ENCODE data around the gene PPP2R1B. TPM values are rescaled to one million over a fixed set of nuclear protein-coding genes. Genes with fewer than 3 reads are reported as not detected.
"Not testable (repeated sequence)": the region's sequence is repeated elsewhere in the genome, so short reads cannot be mapped to it uniquely, and the experiment has no call there.

Gene PPP2R1B
- total RNA-seq, 1 donor from 2014 or later: 44.5 TPM

DNA sequence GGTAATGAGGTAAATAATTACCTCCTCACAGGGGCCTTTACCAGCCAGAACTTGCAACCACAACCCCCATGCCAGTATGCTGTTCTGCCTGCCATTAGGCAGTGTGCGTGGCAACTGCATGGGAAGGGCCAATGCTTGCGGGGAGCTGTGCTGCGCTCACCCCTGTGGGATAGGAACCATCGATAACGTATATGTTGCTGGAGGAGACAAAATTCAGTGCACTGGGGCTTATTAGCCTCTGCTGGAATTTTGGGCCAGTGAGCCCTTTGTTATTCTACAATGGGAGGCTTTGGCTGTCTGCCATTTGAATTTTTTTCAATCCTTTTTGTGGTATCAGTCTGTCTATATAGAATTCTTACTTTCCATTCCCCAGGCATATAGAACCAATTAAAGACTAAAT lies 47.3 kb downstream of the PPP2R1B start:
- H3K4me1 ChIP-seq (ENCODE audit: insufficient read depth, low read length): peaks cover 18% of the 10 kb centered on the region
- H3K9ac ChIP-seq (ENCODE audit: low read length): peak overlapping the region; percentile 53
- H3K79me2 ChIP-seq (ENCODE audit: insufficient read depth, low read length): no peaks in the 10 kb centered on the region
- DNase-seq (ENCODE audit: low read depth): peak; percentile 27
- H3K9me3 ChIP-seq (ENCODE audit: insufficient read depth, low read depth, low read length): no peaks in the 10 kb centered on the region
- peak overlapping the region; percentile 66 for H3K27ac ChIP-seq (ENCODE audit: low read depth, low read length)
- H3K36me3 ChIP-seq (ENCODE audit: insufficient read depth, low read length): peaks cover 40% of the 10 kb centered on the region
- Mint-ChIP-seq H3K4me1 (ENCODE audit: low read depth, unreplicated experiment) (peaks cover 22% of the 10 kb centered on the region), H3K27me3 (ENCODE audit: low read depth, unreplicated experiment) (no peaks in the 10 kb centered on the region), H3K36me3 (ENCODE audit: low read depth, unreplicated experiment) (peaks cover 22% of the 10 kb centered on the region), H3K9me3 (ENCODE audit: unreplicated experiment) (no peaks in the 10 kb centered on the region), H3K4me3 (ENCODE audit: unreplicated experiment) (no peak overlapping the region), H3K27ac (ENCODE audit: unreplicated experiment) (no peak overlapping the region)
- no peaks in the 10 kb centered on the region for H4K20me1 ChIP-seq (ENCODE audit: insufficient read depth, low read length)
- FAIRE-seq: no peak
- peak overlapping the region; percentile 28 for H2AFZ ChIP-seq (ENCODE audit: low read depth, low read length)
- TF ChIP-seq, protein P1, sequence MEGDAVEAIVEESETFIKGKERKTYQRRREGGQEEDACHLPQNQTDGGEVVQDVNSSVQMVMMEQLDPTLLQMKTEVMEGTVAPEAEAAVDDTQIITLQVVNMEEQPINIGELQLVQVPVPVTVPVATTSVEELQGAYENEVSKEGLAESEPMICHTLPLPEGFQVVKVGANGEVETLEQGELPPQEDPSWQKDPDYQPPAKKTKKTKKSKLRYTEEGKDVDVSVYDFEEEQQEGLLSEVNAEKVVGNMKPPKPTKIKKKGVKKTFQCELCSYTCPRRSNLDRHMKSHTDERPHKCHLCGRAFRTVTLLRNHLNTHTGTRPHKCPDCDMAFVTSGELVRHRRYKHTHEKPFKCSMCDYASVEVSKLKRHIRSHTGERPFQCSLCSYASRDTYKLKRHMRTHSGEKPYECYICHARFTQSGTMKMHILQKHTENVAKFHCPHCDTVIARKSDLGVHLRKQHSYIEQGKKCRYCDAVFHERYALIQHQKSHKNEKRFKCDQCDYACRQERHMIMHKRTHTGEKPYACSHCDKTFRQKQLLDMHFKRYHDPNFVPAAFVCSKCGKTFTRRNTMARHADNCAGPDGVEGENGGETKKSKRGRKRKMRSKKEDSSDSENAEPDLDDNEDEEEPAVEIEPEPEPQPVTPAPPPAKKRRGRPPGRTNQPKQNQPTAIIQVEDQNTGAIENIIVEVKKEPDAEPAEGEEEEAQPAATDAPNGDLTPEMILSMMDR (IDR thresholded peaks at IDR 0.05; ENCODE audit: insufficient read depth, low read depth, low read length): no peak
- H3K4me2 ChIP-seq (ENCODE audit: low read length): peak overlapping the region; percentile 74
- peak overlapping the region; percentile 29 for H3K4me3 ChIP-seq (ENCODE audit: insufficient read depth, low read depth, low read length)
- no peaks in the 10 kb centered on the region for H3K27me3 ChIP-seq (ENCODE audit: insufficient read depth, low read length)

DNA sequence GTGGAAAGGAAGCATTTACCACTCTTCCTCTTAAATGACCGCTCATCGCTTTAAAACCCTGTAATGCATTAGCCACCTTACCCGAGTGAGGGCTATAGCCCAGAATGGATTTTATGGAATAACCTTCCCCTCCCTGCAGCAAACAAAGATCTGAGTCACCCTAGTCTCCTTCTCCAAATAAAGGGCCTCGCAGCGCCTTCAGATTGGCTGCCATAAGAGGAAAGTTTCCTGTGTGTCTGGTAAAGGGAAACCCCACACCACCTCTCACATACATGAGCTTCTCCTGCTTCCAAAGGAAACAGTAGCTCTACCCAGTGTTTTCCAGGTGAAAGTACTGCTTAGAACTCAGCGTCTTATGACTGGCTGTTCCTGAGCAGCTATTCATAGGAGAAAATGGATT lies 47.8 kb downstream of the PPP2R1B start:
- Histone ChIP-seq H3K79me2 (ENCODE audit: insufficient read depth, low read length) (no peaks in the 10 kb centered on the region), H3K4me1 (ENCODE audit: insufficient read depth, low read length) (peaks cover 18% of the 10 kb centered on the region), H3K36me3 (ENCODE audit: insufficient read depth, low read length) (peaks cover 41% of the 10 kb centered on the region), H3K27me3 (ENCODE audit: insufficient read depth, low read length) (no peaks in the 10 kb centered on the region), H3K4me3 (ENCODE audit: insufficient read depth, low read depth, low read length) (peak overlapping the region; percentile 29), H3K9ac (ENCODE audit: low read length) (peak overlapping the region; percentile 53), H4K20me1 (ENCODE audit: insufficient read depth, low read length) (no peaks in the 10 kb centered on the region), H2AFZ (ENCODE audit: low read depth, low read length) (peak overlapping the region; percentile 28), H3K4me2 (ENCODE audit: low read length) (peak overlapping the region; percentile 74), H3K27ac (ENCODE audit: low read depth, low read length) (peak overlapping the region; percentile 66), H3K9me3 (ENCODE audit: insufficient read depth, low read depth, low read length) (no peaks in the 10 kb centered on the region)
- Mint-ChIP-seq H3K27me3 (ENCODE audit: low read depth, unreplicated experiment) (no peaks in the 10 kb centered on the region), H3K27ac (ENCODE audit: unreplicated experiment) (peak overlapping the region; percentile 67), H3K4me3 (ENCODE audit: unreplicated experiment) (no peak overlapping the region), H3K4me1 (ENCODE audit: low read depth, unreplicated experiment) (peaks cover 22% of the 10 kb centered on the region), H3K36me3 (ENCODE audit: low read depth, unreplicated experiment) (peaks cover 21% of the 10 kb centered on the region), H3K9me3 (ENCODE audit: unreplicated experiment) (no peaks in the 10 kb centered on the region)
- TF ChIP-seq EZH2 (IDR thresholded peaks at IDR 0.05; ENCODE audit: insufficient read depth, low read length): no peak
- TF ChIP-seq, protein P1 (IDR thresholded peaks at IDR 0.05; ENCODE audit: insufficient read depth, low read depth, low read length): no peak
- no peak for FAIRE-seq
- DNase-seq (ENCODE audit: low read depth): peak; percentile 86

DNA sequence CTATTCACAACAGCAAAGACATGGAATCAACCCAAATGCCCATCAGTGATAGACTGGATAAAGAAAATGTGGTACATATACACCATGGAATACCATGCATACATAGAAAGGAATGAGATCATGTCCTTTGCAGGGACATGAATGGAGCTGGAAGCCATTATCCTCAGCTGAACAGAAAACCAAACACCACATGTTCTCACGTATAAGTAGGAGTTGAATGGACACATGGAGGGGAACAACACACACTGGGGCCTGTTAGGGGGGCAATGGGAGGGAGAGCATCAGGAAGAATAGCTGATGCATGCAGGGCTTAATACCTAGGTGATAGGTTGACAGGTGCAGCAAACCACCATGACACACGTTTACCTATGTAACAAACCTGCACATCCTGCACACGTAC lies 48.5 kb downstream of the PPP2R1B start:
- not testable (repeated sequence) for H3K9me3 Mint-ChIP-seq (ENCODE audit: unreplicated experiment); H3K27ac Mint-ChIP-seq (ENCODE audit: unreplicated experiment); H2AFZ ChIP-seq (ENCODE audit: low read depth, low read length); FAIRE-seq; H3K4me3 Mint-ChIP-seq (ENCODE audit: unreplicated experiment); H3K27me3 ChIP-seq (ENCODE audit: insufficient read depth, low read length); H3K9me3 ChIP-seq (ENCODE audit: insufficient read depth, low read depth, low read length); DNase-seq (ENCODE audit: low read depth); H3K79me2 ChIP-seq (ENCODE audit: insufficient read depth, low read length); H3K4me2 ChIP-seq (ENCODE audit: low read length); H3K27ac ChIP-seq (ENCODE audit: low read depth, low read length); H3K4me3 ChIP-seq (ENCODE audit: insufficient read depth, low read depth, low read length); H3K9ac ChIP-seq (ENCODE audit: low read length); H3K27me3 Mint-ChIP-seq (ENCODE audit: low read depth, unreplicated experiment); H4K20me1 ChIP-seq (ENCODE audit: insufficient read depth, low read length)
- H3K4me1 Mint-ChIP-seq (ENCODE audit: low read depth, unreplicated experiment): peaks cover 22% of the 10 kb centered on the region
- H3K4me1 ChIP-seq (ENCODE audit: insufficient read depth, low read length): peaks cover 18% of the 10 kb centered on the region
- H3K36me3 ChIP-seq (ENCODE audit: insufficient read depth, low read length): peaks cover 36% of the 10 kb centered on the region
- peaks cover 16% of the 10 kb centered on the region for H3K36me3 Mint-ChIP-seq (ENCODE audit: low read depth, unreplicated experiment)

Data from astrocyte (in vitro differentiated cells and primary cell).